ENCODE results near the gene CFLAR. TPM values are rescaled to one million over a fixed set of nuclear protein-coding genes. Genes with fewer than 3 reads are reported as not detected.

The CFLAR gene
- total RNA-seq, 4 donors from 2014 or later, result 176 to 217 (median 201) TPM

- DNase-seq, result no peak
- no peaks in the 10 kb centered on the region for H3K27me3 ChIP-seq
- no peak overlapping the region for H3K27ac ChIP-seq
- TF ChIP-seq POLR2A (IDR thresholded peaks at IDR 0.05) (no peak), CTCF (IDR thresholded peaks at IDR 0.05) (no peak)
- no peaks in the 10 kb centered on the region for H3K9me3 ChIP-seq
- H3K4me1 ChIP-seq, result no peaks in the 10 kb centered on the region
- no peak overlapping the region for H3K4me3 ChIP-seq
- intact Hi-C loops (cut with DNase I; ENCODE audit: low total_unique reads), result no loop called here
- no peaks in the 10 kb centered on the region for H3K36me3 ChIP-seq
These were observed 88.9 kb downstream of the CFLAR start for GRCh38 chr2:201204655-201205514.

DNA sequence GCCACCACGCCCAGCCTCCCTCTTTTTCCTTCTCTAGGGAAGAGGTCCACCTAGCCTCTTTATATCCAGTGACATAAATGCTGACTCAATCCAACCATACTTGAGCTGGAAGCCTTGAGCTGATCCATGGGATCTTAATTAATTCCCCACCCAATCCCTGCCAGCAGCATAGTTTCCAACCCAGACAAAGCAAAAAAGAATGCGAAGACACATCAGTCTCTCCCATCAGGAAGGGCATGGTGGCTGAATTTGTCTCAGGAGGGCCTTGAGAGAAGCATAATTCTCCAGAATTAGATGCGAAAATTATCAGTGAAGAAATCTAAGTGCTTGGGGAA lies 89.5 kb downstream of the CFLAR start:
- no peaks in the 10 kb centered on the region for H3K27me3 ChIP-seq
- no peak overlapping the region for H3K4me3 ChIP-seq
- no peaks in the 10 kb centered on the region for H3K9me3 ChIP-seq
- no peaks in the 10 kb centered on the region for H3K36me3 ChIP-seq
- intact Hi-C loops (cut with DNase I; ENCODE audit: low total_unique reads), result no loop called here
- no peak for DNase-seq
- TF ChIP-seq POLR2A (IDR thresholded peaks at IDR 0.05) (no peak), CTCF (IDR thresholded peaks at IDR 0.05) (no peak)
- H3K27ac ChIP-seq, result no peak overlapping the region
- no peaks in the 10 kb centered on the region for H3K4me1 ChIP-seq

DNA sequence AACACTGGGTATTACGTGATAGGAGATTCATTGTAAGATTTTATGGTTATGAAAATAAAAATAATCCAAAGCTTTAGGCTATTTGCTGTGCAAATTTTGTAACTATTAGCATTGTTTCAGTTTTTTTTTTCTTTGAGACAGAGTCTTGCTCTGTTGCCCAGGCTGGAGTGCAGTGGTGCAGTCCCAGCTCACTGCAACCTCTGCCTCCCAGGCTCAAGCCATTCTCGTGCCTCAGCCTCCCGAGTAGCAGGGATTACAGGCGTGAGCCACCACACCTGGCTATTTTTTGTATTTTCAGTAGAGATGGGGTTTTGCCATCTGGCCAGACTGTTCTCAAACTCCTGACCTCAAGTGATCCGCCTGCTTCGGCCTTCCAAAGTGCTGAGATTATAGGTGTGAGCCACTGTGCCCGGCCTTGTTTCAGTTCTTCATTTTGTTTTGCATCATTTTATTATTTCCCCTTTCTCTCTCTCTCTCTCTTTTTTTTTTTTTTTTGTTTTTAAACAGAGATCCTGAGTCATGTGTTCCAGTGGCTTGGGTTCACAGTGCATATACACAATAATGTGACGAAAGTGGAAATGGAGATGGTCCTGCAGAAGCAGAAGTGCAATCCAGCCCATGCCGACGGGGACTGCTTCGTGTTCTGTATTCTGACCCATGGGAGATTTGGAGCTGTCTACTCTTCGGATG lies 92.7 kb downstream of the CFLAR start:
- TF ChIP-seq CTCF (IDR thresholded peaks at IDR 0.05) (no peak), POLR2A (IDR thresholded peaks at IDR 0.05) (no peak)
- H3K27me3 ChIP-seq, result no peaks in the 10 kb centered on the region
- intact Hi-C loops (cut with DNase I; ENCODE audit: low total_unique reads), result no loop called here
- H3K4me3 ChIP-seq, result no peak overlapping the region
- H3K4me1 ChIP-seq, result no peaks in the 10 kb centered on the region
- no peaks in the 10 kb centered on the region for H3K9me3 ChIP-seq
- no peaks in the 10 kb centered on the region for H3K36me3 ChIP-seq
- no peak for DNase-seq
- H3K27ac ChIP-seq, result no peak overlapping the region

DNA sequence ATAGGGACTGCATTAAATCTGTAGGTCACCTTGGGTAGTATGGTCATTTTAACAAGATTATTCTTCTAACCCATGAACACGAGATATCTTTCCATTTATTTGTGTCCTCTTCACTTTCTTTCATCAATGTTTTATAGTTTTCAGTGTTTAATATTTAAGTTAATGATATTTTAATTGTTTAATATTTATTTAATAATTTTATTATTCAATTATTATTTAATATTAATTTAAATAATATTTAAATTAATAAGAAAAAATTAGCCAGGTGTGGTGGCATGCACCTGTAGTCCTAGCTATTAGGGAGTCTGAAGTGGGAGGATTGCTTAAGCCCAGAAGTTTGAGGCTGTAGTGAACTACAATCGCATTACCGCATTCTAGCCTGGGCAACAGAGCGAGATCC lies 100.0 kb downstream of the CFLAR start:
- TF ChIP-seq CTCF (IDR thresholded peaks at IDR 0.05), result no peak
- no peak for TF ChIP-seq POLR2A (IDR thresholded peaks at IDR 0.05)
- no peaks in the 10 kb centered on the region for H3K4me1 ChIP-seq
- H3K4me3 ChIP-seq, result no peak overlapping the region
- no peaks in the 10 kb centered on the region for H3K36me3 ChIP-seq
- H3K27me3 ChIP-seq, result no peaks in the 10 kb centered on the region
- H3K9me3 ChIP-seq, result no peaks in the 10 kb centered on the region
- intact Hi-C loops (cut with DNase I; ENCODE audit: low total_unique reads), result no loop called here
- DNase-seq, result no peak
- H3K27ac ChIP-seq, result no peak overlapping the region

GRCh38 chr2:201216918-201217317 lies 101.0 kb downstream of the CFLAR start:
- no peak for DNase-seq
- no peaks in the 10 kb centered on the region for H3K9me3 ChIP-seq

More at GRCh38 chr2:201216918-201217317, 101.0 kb downstream of the CFLAR start:
- TF ChIP-seq CTCF (IDR thresholded peaks at IDR 0.05) (no peak), POLR2A (IDR thresholded peaks at IDR 0.05) (no peak)
- Histone ChIP-seq H3K27ac (no peak overlapping the region), H3K27me3 (no peaks in the 10 kb centered on the region), H3K4me1 (no peaks in the 10 kb centered on the region), H3K36me3 (no peaks in the 10 kb centered on the region), H3K4me3 (no peak overlapping the region)
- intact Hi-C loops (cut with DNase I; ENCODE audit: low total_unique reads), result no loop called here

All from uterus (tissue), 4 donors.